ENCODE data around the gene TMEM81.

TMEM81 gene, protein sequence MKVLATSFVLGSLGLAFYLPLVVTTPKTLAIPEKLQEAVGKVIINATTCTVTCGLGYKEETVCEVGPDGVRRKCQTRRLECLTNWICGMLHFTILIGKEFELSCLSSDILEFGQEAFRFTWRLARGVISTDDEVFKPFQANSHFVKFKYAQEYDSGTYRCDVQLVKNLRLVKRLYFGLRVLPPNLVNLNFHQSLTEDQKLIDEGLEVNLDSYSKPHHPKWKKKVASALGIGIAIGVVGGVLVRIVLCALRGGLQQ

GRCh38 chr1:205084360-205084759, at the start of gene TMEM81:
Gene TMEM81, minus strand, starts transcription at chr1:205084460. Its CDS starts 140 bp downstream, at chr1:205084320.
- DNase-seq = no peak

DNA sequence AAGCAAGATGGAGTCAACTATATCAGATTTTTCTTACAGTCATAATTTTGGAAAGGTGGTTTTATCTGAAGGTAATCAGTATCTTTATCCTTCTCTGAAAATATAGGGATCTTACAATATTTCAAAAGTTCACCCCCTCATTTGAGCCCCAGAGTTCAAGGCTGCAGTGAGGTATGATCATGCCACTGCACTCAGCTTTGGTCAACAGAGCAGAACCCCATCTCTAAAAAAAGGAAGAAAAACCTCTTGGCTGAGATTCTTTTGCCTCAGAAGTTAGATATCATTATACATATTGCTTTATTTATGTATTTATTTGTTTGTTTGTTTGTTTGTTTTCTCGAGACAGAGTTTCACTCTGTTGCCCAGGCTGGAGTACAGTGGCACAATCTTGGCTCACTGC, 49.0 kb upstream of the TMEM81 start:
- DNase-seq = no peak

GRCh38 chr1:205129447-205130029, 45.3 kb upstream of the TMEM81 start:
- no peak for DNase-seq

DNA sequence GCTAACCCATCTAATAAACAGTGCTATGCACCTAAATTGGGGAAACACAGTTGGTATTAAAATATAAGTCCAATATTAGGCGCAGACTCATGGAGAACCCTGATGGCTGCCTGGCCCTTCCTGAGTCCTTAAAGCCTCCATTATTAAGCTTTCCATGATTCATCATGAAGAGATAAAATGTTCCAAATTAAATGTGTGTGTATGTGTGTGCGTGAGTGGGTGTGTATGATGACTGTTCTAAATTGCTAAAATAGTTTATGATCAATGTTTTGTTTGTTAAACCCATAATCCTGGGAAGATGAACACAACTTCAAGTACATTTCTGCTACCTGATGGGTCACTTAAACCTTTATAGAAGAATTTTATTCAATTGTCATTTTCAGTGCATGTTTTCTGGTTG, 43.8 kb upstream of the TMEM81 start:
- DNase-seq = no peak

DNA sequence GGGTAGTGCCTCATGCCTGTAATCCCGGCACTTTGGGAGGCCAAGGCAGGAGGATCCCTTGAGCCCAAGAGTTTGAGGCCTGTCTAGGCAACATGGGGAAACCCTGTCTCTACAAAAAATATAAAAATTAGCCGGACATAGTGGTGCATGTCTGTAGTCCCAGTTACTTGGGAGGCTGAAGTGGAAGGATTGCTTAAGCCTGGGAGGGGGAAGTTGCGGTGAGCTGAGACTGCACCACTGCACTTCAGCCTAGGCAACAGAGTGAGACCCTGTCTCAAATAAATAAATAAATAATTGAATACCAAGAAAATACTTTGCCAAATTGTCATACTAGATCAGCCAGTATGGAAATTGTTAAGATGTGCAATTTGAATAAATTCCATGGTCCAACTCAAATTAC, 43.4 kb upstream of the TMEM81 start:
- DNase-seq = no peak

DNA sequence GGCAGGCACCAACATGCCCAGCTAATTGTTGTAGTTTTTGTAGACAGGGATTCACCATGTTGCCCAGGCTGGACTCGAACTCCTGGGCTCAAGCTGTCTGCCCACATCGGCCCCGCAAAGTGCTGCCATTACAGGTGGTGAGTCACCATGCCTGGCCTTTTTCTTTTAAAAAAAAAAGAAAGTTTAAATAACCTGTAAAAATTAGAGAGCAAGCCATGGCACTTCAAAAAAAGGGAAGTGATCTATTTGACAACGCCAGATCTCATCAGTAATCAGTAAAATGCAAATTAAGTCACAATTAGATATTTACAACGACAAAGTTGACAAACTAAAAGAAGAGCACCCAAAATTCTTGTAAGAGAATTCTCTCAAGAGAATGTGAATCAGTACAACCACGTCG, 40.5 kb upstream of the TMEM81 start:
- DNase-seq = no peak

DNA sequence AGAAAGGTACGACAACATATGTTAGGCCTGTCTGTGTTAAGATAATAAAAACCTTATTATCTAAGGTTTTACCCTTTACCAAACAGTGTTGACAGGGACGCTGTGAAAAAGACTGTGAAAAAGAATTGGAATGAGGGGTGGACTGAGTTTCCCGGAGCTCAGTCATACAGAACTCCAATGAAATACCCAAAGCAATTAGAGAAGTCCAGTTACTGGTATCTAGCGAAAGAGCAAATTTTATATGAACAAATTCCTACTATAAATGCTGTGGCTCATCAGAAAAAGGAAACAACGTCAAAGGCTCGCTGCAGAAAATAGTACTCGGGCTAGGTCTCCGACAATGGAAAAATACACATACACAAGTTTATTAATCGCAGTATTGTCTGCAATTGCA, 38.2 kb upstream of the TMEM81 start:
- DNase-seq = no peak

DNA sequence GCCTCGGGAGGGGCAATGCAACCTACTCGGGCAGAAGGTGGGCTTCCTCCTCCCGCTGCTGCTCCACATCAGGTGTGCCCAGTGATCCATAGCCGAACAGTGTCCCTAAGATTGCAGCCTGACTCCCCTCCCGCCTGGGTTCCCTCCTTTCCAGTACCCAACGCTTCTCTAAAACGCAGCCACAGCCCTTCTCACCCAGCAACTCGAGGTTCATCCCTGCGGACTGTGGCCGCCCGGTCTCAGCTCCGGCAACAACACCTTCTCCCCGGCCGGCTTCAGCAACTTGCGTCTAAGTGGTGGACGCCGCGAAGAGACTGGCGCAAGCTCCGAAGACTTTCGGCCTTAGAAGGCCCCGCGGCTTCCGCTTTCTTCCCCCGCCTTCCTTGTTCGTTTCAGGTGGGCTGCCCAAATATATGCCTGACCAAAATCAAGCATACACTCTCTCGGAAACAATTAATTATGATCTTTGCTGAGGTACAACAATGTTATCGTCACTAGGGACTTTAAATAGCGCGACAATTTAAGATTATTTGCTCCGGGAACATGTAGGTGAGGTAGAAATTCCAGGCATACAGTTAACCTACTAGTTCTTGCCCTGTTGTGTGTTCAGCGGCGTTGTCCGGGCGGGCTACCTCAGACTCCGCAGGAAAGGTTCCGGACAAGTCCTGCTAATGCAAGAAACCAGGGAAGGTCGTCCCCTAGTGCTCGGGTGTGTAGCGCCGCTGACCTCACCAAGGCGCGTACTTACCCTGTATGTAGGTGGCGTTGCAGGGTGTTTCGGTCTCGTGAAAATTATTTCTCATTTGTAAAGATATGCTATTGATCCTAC, 37.6 kb upstream of the TMEM81 start, which contains the start of gene RBBP5:
Gene RBBP5 (minus strand): TSS at position 319 of the 829 bp plus-strand sequence. CDS start 105 bp downstream, at position 214.
- DNase-seq = peak; percentile 98

DNA sequence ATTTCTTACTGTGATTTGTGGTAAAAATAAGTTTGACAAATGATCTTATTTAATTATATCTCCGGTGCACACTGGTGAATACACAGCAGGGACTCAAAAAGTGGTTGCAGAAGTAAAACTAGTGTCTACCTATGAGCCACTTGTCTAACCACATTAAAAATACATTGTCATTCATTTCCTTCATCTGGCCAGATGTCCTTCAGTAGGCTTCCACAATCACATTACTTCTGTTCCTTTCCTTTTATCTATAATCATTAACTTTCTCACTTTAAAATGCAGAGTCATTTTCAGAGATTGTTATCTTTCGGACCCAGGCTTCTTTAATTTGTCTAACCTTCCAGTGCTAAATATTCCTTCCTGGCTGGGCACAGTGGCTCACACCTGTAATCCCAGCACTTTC, 34.5 kb upstream of the TMEM81 start:
- DNase-seq = no peak

GRCh38 chr1:205111354-205111753, 27.1 kb upstream of the TMEM81 start:
- DNase-seq = no peak

- no peak for DNase-seq
Observed at GRCh38 chr1:205109711-205110110, 25.5 kb upstream of the TMEM81 start.

DNA sequence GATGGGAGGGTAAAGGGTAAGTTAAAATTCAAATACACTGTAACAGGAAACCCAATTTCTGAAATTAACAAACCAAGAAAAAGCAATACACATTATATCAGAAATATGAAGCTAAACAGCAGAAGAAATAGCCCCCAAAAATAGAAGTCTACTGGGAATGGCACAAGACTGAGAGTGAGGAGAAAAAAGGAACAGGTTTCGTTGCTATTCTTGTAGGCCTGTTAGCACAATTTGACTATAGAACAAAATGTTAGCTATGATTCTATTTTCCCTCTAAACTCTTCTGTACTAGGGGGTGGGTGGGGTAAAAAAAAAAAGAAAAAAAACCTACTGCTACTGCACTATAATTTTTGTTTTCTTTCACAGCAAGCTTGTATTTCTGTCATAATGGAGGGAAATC, 25.0 kb upstream of the TMEM81 start:
- no peak for DNase-seq

DNA sequence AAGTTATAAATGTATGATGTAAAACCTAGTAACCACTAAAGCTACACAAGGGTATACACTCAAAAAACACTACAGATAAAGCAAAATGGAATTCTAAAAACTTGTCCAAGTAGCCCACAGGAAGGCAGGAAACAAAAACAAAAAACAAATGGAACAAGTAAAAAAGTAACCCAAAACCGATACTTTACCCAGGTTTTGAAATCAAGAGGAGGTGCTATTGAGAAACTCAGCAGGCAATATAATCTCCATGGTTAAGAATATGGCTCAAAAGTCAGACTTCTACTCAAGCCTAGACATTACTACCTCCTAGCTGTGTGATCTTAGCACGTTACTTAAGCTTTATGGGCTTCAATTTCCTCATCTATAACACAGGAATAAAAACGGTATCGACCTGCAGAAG, 24.2 kb upstream of the TMEM81 start:
- no peak for DNase-seq

GRCh38 chr1:205107327-205107726, 23.1 kb upstream of the TMEM81 start:
- DNase-seq = no peak

DNA sequence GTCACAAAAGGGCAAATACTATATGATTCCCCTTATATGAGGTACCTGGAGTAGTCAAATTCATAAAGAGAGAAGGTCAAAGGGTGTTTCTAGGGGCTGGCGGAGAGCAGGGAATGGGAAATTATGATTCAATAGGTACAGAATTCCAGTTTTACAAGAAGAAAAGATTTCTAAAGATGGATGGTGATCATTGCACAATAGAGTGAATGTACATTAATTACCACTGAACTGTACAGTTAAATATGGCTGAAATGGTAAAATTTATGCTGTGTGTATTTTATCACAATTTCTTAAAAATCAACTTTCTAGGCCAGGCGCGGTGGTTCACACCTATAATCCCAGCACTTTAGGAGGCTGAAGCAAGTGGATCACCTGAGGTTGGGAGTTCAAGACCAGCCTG, 18.1 kb upstream of the TMEM81 start:
- DNase-seq = no peak

- no peak for DNase-seq
Observed at GRCh38 chr1:205098242-205098641, 14.0 kb upstream of the TMEM81 start.

DNA sequence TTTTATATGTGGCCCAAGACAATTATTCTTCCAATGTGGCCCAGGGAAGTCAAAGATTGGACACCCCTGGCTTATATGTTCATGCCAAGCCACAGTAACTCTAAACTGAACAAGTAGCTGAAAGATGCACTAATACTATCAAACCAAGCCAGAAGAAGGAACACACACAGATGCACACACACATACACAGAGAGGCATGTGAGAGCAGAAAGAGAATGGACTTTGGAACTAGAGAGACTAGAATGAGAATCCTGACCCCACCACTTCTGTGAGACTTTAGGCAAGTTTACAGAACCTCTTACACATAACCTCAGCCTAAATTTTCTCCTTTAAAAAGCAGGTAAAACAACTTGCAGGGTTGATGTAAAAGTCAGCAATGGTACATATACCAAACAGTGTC, 11.2 kb upstream of the TMEM81 start:
- DNase-seq = no peak

DNA sequence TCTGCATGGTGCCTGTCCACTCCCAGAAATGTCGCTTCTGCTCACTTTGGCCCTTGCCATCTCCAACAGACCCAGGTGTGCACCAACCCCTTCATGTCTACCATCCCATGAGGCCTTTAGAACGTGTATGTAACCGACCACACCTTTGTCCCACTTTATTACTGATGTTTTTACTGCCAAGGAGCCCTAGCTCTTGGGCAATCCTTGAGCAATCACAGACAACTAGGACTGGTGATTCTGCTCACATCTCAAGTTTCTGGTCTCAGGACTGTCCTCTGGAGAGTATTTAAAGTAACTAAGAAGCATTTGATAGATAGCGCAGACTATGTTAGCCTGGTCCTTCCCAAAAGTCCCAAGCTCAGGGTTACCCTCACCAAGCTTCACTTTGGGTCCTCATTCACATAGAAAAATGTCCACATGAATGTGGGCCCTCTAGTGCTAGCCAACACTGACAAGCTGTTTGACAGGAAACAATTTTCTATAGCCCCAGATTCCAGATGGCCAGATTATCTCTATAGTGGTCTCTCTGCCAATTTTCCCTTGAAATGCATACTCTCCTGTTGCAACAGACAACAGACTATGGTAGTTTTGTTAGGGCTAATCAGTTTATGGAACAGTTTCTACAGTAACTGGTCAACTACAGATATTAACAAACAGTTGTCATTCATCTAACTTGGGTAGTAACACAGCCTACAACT, 6.9 kb upstream of the TMEM81 start:
- DNase-seq = no peak

DNA sequence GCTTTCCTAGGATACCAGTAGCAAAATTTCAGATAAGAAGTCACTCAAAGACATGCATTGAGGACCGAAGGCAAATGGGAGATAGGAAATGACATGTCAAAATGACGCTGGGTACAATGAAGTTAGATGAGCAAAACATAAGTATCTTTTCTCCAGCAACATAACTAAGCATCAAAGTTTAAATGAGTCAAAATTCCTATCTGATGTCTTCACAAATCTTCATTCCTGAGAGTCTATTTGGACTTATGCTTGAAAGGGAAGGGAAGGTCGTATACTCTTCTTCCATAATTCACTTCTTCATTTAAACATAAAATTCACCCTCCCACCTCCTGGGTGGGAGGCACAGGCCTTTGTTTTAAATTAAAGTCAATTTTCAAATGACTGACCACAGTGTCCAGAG, 4.1 kb upstream of the TMEM81 start:
- DNase-seq = no peak

- DNase-seq = no peak
Observed at GRCh38 chr1:205082431-205082830, 1.8 kb downstream of the TMEM81 start.

GRCh38 chr1:205077934-205078311, 6.3 kb downstream of the TMEM81 start:
- no peak for DNase-seq

- no peak for DNase-seq
Observed at GRCh38 chr1:205077158-205077933, 6.9 kb downstream of the TMEM81 start.
